T-helper 1 cell treated with Interleukin-12 subunit alpha and Interleukin-12 subunit beta and Interleukin-4 antibody, amounts not matched to agents 30 ng/mL and 1 ng/mL, for 36 hours (primary cell): ENCODE data around the gene PSME1. TPM values are rescaled to one million over a fixed set of nuclear protein-coding genes. Genes with fewer than 3 reads are reported as not detected.

Experiments
- intact Hi-C: fragments of 100-400 bp; cut with micrococcal nuclease; formaldehyde crosslinking; loops from one replicate; pipeline ENCODE4 v1.15.1; 2024
- total RNA-seq: library from RNA; stranded (reverse); gene quantifications from 2 replicates; pipeline ENCODE4 v1.2.3, GENCODE V29; 2022

PSME1 gene
- total RNA-seq, 1 donor from 2014 or later: 567 TPM

- intact Hi-C loops: no loop called here
Observed at GRCh38 chr14:24184104-24184970, 48.3 kb downstream of the PSME1 start.

DNA sequence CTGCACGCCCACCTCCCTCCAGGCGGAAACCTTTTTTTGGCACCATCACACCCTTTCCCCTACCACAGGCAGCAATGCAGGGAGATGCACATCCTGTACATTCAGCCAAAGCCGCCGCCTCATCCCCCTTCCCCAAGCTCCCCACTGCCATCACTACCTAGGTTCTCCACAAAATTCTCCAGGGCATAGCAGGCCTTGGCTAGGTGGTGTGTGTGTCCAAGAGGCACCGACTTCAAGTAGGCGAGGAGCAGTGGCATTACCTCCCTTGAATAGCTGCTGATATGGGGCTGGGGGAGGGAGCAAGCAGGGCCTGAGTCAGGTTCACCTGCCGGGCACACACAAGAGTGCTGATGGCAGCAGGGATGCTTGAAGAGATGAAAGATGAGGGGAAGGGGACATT, 49.0 kb downstream of the PSME1 start:
- intact Hi-C loops: no loop called here

GRCh38 chr14:24185741-24186140, 49.7 kb downstream of the PSME1 start:
- intact Hi-C loops: no loop called here

GRCh38 chr14:24186831-24187538, 51.0 kb downstream of the PSME1 start:
- intact Hi-C loops: no loop called here

DNA sequence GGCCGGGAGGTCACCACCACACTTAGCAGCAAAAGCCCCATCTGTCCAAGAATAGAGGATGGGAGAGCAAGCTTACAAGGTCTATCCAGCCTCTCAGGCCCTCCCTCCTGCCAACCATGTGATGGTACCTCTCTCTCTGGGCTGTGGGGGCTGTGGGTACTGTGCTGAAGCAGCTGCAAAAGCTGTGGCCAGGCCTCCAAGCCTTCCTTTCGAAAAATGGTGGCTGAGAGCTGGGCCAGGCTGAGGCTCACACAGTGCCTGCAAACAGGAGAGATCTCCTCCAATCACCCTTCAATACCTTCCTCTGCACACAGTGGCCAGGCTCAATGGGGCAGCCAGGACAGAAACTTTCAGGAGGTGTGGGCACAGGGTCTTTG, 51.5 kb downstream of the PSME1 start:
- intact Hi-C loops: no loop called here

Other genes with a start within 250 kb of the PSME1 start
- gene DHRS4, start 182.4 kb upstream of the PSME1 start, total RNA-seq: 16.0 and 16.3 TPM in 2 replicates
- gene DHRS4L2, start 147.3 kb upstream of the PSME1 start, total RNA-seq: 17.6 and 19.0 TPM in 2 replicates
- gene CARMIL3, start 84.2 kb upstream of the PSME1 start, total RNA-seq: 2.3 and 3.2 TPM in 2 replicates
- not detected in 2 replicates for gene CPNE6, start 64.6 kb upstream of the PSME1 start, total RNA-seq
- 46.1 and 51.2 TPM in 2 replicates for gene PCK2, start 41.9 kb upstream of the PSME1 start, total RNA-seq
- gene DCAF11, start 21.4 kb upstream of the PSME1 start, total RNA-seq: 81.8 and 89.9 TPM in 2 replicates
- gene NRL, start 21.2 kb upstream of the PSME1 start, total RNA-seq: 2.4 and 2.5 TPM in 2 replicates
- 1.1 and 1.7 TPM in 2 replicates for gene FITM1, start 5.5 kb upstream of the PSME1 start, total RNA-seq
- 17.9 and 18.2 TPM in 2 replicates for gene EMC9, start 5.4 kb downstream of the PSME1 start, total RNA-seq
- 802 and 822 TPM in 2 replicates for gene PSME2, start 10.4 kb downstream of the PSME1 start, total RNA-seq
- 145 and 153 TPM in 2 replicates for gene RNF31, start 11.3 kb downstream of the PSME1 start, total RNA-seq
- 304 and 321 TPM in 2 replicates for gene IRF9, start 25.1 kb downstream of the PSME1 start, total RNA-seq
- gene REC8, start 35.9 kb downstream of the PSME1 start, total RNA-seq: 72.3 and 78.3 TPM in 2 replicates
- gene IPO4, start 52.6 kb downstream of the PSME1 start, total RNA-seq: 48.1 and 50.6 TPM in 2 replicates
- gene TM9SF1, start 59.2 kb downstream of the PSME1 start, total RNA-seq: 35.8 and 45.3 TPM in 2 replicates
- gene TSSK4, start 69.5 kb downstream of the PSME1 start, total RNA-seq: 0.27 and 0.83 TPM in 2 replicates
- gene CHMP4A, start 77.3 kb downstream of the PSME1 start, total RNA-seq: 96.5 and 104 TPM in 2 replicates
- 11.8 and 14.5 TPM in 2 replicates for gene MDP1, start 79.9 kb downstream of the PSME1 start, total RNA-seq
- gene NEDD8, start 96.2 kb downstream of the PSME1 start, total RNA-seq: 187 and 191 TPM in 2 replicates
- gene GMPR2, start 96.7 kb downstream of the PSME1 start, total RNA-seq: 58.0 and 71.9 TPM in 2 replicates
- gene TINF2, start 106.4 kb downstream of the PSME1 start, total RNA-seq: 148 and 151 TPM in 2 replicates
- gene TGM1, start 127.0 kb downstream of the PSME1 start, total RNA-seq: 6.4 and 6.7 TPM in 2 replicates
- 51.6 and 55.3 TPM in 2 replicates for gene RABGGTA, start 135.4 kb downstream of the PSME1 start, total RNA-seq
- gene DHRS1, start 163.6 kb downstream of the PSME1 start, total RNA-seq: 23.3 and 25.2 TPM in 2 replicates
- 40.1 and 42.6 TPM in 2 replicates for gene NOP9, start 163.7 kb downstream of the PSME1 start, total RNA-seq
- 23.7 and 27.8 TPM in 2 replicates for gene CIDEB, start 171.8 kb downstream of the PSME1 start, total RNA-seq
- gene LTB4R2, start 173.9 kb downstream of the PSME1 start, total RNA-seq: 15.1 and 17.8 TPM in 2 replicates
- 21.6 and 24.2 TPM in 2 replicates for gene LTB4R, start 175.3 kb downstream of the PSME1 start, total RNA-seq
- gene ADCY4, start 198.9 kb downstream of the PSME1 start, total RNA-seq: 4.3 and 5.3 TPM in 2 replicates
- gene RIPK3, start 203.8 kb downstream of the PSME1 start, total RNA-seq: 37.1 and 41.9 TPM in 2 replicates
- 0.59 TPM in 1 of 2 replicates, not detected in the other for gene NFATC4, start 232.0 kb downstream of the PSME1 start, total RNA-seq